Measurements from ENCODE around the gene TMEM37. TPM values are rescaled to one million over a fixed set of nuclear protein-coding genes. Genes with fewer than 3 reads are reported as not detected.

TMEM37 gene
- total RNA-seq, 1 experiment from 2014 or later = 9.6 TPM

DNA sequence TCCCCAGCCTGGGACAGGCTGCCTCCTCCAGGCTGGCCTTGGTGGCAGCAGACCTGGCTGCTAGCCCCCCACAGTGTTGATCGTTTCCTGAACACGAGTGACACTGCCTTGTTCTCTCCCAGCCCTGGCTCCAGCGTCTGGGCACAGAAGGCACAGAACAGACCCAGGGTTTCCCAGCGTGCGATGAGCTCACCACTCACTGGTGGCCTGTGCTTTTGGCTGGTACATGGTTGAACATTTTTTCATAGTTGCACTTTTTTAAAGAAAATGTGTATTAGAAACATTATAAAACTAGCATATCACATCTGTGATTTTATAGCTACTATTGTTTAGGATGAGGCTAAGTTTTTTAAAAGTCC is 51.7 kb downstream of the TMEM37 start:
- no peaks in the 10 kb centered on the region for H3K36me3 Mint-ChIP-seq
- H3K27me3 Mint-ChIP-seq (ENCODE audit: low read depth) = no peaks in the 10 kb centered on the region
- ChIA-PET CTCF (interaction anchor here (1.1 to 1.7 kb wide), 3 partner anchors 11 to 75 kb away, joined by 3 to 5 read pairs (median 3); no protein-coding TSS in a partner anchor), POLR2A (no interaction called here)
- no peak overlapping the region for H3K27ac Mint-ChIP-seq
- DNase-seq (ENCODE audit: low spot score) = no peak
- TF ChIP-seq OVOL2 (CRISPR knock-in tag; IDR thresholded peaks at IDR 0.05; ENCODE audit: borderline replicate concordance) (no peak), MXD4 (CRISPR knock-in tag; IDR thresholded peaks at IDR 0.05; ENCODE audit: borderline replicate concordance) (no peak)
- peaks cover 20% of the 10 kb centered on the region for H3K4me1 Mint-ChIP-seq
- no peaks in the 10 kb centered on the region for H3K9me3 Mint-ChIP-seq
- ATAC-seq = no peak
- no peak overlapping the region for H3K4me3 Mint-ChIP-seq

DNA sequence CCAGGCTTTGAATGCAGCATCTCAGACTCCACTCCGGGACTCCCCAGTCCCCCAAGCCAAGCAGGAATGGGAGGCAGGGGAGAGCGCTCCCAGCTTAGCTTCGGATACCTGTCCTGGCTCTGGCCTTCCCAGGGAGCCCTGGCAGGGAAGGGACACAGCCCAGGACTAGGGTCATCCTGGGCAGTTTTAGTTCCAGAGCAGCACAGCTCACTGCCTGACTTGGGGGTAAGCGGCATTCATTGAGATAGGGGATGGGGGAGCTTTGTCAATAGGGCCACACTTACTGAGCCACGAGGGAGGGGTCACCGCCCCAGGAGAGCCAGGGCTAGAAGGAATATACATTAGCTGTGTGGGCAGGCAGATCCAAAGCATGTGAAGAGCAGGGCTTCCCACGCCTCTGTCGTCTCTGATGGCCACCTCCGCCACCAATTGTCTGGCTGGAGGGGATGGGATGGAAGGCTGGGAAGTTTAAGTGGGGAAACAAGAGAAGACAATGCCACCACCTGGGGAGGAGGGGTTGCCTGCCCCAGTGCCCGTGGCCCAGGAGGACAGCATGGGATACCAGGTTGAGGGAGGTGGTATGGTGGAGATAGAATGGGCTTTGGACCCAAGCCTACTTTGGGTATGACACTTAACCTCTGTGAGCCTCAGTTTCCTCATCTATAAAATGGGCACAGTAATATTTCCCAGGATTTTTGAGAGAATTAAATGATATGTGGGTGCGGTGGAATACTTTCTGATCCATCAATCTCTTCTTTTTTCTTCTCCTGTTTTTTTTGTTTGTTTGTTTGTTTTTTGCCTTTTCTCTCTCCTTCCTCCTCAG is 52.5 kb downstream of the TMEM37 start:
- ATAC-seq = no peak
- Mint-ChIP-seq H3K4me3 (no peak overlapping the region), H3K36me3 (no peaks in the 10 kb centered on the region), H3K4me1 (peaks cover 22% of the 10 kb centered on the region), H3K27me3 (ENCODE audit: low read depth) (no peaks in the 10 kb centered on the region), H3K9me3 (no peaks in the 10 kb centered on the region), H3K27ac (no peak overlapping the region)
- ChIA-PET POLR2A (no interaction called here), CTCF (interaction anchor here (1.2 to 7.9 kb wide), 3 partner anchors 7 to 33 kb away, joined by 3 to 72 read pairs (median 5); no protein-coding TSS in a partner anchor)
- TF ChIP-seq ELF4 (CRISPR knock-in tag; IDR thresholded peaks at IDR 0.05; ENCODE audit: low read depth) (no peak), ZNF416 (CRISPR knock-in tag; IDR thresholded peaks at IDR 0.05) (no peak), OVOL2 (CRISPR knock-in tag; IDR thresholded peaks at IDR 0.05; ENCODE audit: borderline replicate concordance) (no peak), IRF2 (CRISPR knock-in tag; IDR thresholded peaks at IDR 0.05; ENCODE audit: borderline replicate concordance, low read depth) (no peak), FOXK1 (CRISPR knock-in tag; IDR thresholded peaks at IDR 0.05) (no peak), KAT7 (CRISPR knock-in tag; IDR thresholded peaks at IDR 0.05; ENCODE audit: borderline replicate concordance) (no peak), CBFB (CRISPR knock-in tag; IDR thresholded peaks at IDR 0.05; ENCODE audit: low read depth) (no peak), SOX15 (CRISPR knock-in tag; IDR thresholded peaks at IDR 0.05) (no peak), RELA (CRISPR knock-in tag; IDR thresholded peaks at IDR 0.05; ENCODE audit: borderline replicate concordance) (no peak), NR2C2 (CRISPR knock-in tag; IDR thresholded peaks at IDR 0.05) (no peak)
- TF ChIP-seq, protein P1, sequence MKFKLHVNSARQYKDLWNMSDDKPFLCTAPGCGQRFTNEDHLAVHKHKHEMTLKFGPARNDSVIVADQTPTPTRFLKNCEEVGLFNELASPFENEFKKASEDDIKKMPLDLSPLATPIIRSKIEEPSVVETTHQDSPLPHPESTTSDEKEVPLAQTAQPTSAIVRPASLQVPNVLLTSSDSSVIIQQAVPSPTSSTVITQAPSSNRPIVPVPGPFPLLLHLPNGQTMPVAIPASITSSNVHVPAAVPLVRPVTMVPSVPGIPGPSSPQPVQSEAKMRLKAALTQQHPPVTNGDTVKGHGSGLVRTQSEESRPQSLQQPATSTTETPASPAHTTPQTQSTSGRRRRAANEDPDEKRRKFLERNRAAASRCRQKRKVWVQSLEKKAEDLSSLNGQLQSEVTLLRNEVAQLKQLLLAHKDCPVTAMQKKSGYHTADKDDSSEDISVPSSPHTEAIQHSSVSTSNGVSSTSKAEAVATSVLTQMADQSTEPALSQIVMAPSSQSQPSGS (CRISPR knock-in tag; IDR thresholded peaks at IDR 0.05; ENCODE audit: borderline replicate concordance, low read depth) = no peak
- TF ChIP-seq, protein P2, sequence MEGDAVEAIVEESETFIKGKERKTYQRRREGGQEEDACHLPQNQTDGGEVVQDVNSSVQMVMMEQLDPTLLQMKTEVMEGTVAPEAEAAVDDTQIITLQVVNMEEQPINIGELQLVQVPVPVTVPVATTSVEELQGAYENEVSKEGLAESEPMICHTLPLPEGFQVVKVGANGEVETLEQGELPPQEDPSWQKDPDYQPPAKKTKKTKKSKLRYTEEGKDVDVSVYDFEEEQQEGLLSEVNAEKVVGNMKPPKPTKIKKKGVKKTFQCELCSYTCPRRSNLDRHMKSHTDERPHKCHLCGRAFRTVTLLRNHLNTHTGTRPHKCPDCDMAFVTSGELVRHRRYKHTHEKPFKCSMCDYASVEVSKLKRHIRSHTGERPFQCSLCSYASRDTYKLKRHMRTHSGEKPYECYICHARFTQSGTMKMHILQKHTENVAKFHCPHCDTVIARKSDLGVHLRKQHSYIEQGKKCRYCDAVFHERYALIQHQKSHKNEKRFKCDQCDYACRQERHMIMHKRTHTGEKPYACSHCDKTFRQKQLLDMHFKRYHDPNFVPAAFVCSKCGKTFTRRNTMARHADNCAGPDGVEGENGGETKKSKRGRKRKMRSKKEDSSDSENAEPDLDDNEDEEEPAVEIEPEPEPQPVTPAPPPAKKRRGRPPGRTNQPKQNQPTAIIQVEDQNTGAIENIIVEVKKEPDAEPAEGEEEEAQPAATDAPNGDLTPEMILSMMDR (IDR thresholded peaks at IDR 0.05) = no peak
- DNase-seq (ENCODE audit: low spot score) = no peak

DNA sequence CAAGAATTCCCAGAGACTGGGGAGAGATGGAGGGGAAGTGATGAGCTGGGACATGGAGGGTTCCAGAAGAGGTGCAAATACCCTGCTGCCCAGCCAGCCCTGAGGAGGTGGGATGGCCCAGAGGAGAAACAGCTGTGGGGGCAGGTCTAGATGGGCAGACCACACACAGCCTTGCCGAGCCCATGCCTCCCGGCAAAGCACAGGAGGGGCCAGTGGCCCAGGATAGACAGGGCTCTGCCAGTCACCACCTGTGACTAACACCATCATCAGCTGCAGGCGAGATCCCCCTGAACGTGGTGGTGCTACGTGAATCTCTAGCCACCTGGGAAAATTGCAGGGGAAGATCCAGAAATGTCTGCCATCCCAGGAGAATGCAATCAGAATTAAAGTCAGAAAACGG is 53.2 kb downstream of the TMEM37 start:
- Mint-ChIP-seq H3K27me3 (ENCODE audit: low read depth) (no peaks in the 10 kb centered on the region), H3K9me3 (no peaks in the 10 kb centered on the region), H3K4me3 (no peak overlapping the region), H3K36me3 (no peaks in the 10 kb centered on the region), H3K27ac (no peak overlapping the region), H3K4me1 (peaks cover 22% of the 10 kb centered on the region)
- CTCF ChIA-PET = interaction anchor here (1.6 to 7.9 kb wide), 2 partner anchors 8 to 33 kb away, joined by 6 to 72 read pairs; no protein-coding TSS in a partner anchor
- POLR2A ChIA-PET = no interaction called here
- TF ChIP-seq ZNF219 (CRISPR knock-in tag; IDR thresholded peaks at IDR 0.05; ENCODE audit: borderline replicate concordance) = no peak
- TF ChIP-seq ZNF121 (CRISPR knock-in tag; IDR thresholded peaks at IDR 0.05) = no peak
- TF ChIP-seq ELF4 (CRISPR knock-in tag; IDR thresholded peaks at IDR 0.05; ENCODE audit: low read depth) = no peak
- TF ChIP-seq MYBL2 (CRISPR knock-in tag; IDR thresholded peaks at IDR 0.05) = no peak
- no peak for TF ChIP-seq HMGXB4 (CRISPR knock-in tag; IDR thresholded peaks at IDR 0.05)
- no peak for TF ChIP-seq EMX1 (CRISPR knock-in tag; IDR thresholded peaks at IDR 0.05)
- no peak for DNase-seq (ENCODE audit: low spot score)
- no peak for ATAC-seq

Measured in WTC11 (cell line).